T-helper 2 cell treated with Interferon-gamma antibody and Interleukin-4, amounts not matched to agents 100 ng/mL and 5 ng/mL, for 36 hours (primary cell): ENCODE results near the gene PYHIN1. TPM values are rescaled to one million over a fixed set of nuclear protein-coding genes. Genes with fewer than 3 reads are reported as not detected.

Source experiments
- intact Hi-C: fragments of 100-400 bp; cut with micrococcal nuclease; formaldehyde crosslinking; loops from one replicate; pipeline ENCODE4 v1.15.1; 2023
- total RNA-seq: library from RNA; stranded (reverse); gene quantifications from 2 replicates; pipeline ENCODE4 v1.2.3, GENCODE V29; 2022

PYHIN1 gene
- total RNA-seq, 1 donor from 2014 or later = 32.8 TPM

DNA sequence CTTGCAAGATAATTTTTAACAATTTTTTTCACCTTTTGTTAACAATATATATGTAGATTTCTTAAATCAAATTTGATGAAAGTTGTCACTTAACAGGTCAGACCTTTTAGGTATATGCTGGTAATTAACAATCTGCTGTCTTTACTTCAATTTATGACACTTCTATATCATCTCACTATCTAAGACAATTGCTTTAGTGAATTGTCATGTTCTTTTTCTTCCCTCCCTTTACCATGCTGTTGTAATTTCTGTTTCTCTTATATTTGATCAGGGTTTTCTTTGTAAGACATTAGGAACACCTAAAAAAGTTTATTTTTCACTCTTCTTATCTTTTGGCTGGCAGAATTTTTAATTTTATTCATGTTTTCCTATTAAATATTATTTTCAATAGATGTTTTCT, 80.4 kb downstream of the PYHIN1 start:
- intact Hi-C loops = loop anchor here (2.0 to 10.0 kb wide), 4 partner anchors 41 to 1877 kb away; partner anchors contain the start of genes DCAF8 and ETV3

DNA sequence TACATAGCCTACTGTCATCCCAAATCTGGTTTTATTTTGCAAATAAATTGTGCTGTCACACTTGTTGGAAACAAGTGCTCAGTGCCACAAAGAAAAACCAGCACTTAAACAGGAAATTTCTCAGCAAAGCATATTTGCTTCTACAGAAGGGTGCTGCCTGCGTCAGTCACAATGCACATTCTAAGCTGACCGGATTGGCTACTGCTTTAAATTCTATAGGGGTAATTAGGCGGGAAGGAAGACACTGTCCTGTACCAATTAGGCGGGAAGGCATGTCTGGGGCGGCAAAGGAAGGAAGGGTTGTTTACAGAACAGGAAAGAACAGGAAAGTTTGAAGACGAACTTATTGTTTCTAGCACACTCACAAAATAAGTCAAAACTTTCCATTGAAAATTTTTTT, 81.1 kb downstream of the PYHIN1 start:
- intact Hi-C loops = loop anchor here (2.0 to 10.0 kb wide), 3 partner anchors 40 to 1878 kb away; partner anchors contain the start of genes DCAF8 and ETV3

DNA sequence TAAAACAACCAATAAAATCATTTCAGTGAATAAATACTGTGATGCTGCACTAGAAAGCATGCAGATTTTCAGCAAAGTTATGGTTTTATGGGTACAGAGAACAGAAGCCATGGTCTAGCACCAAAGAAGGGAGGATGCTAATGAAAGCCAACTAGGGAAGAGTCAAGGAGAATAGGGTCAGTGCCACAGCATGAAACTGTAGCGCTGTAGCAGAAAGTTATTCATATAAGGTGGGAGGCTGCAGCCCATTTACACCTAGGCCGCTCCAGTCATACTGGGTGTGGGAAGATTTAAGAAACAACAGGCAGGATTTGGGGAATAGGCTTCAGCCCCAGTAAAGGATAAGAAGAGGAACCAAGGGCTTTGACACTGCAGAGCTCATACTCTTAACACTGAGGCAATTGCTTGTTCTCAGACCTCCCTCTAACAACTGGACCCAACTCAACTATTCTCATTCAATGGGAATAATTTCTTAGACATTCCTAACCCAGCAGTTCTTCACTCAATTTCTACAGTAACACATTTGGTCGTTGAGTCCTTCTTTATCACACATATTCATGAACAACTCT, 82.7 kb downstream of the PYHIN1 start:
- intact Hi-C loops = loop anchor here (1.0 to 10.0 kb wide), 4 partner anchors 15 to 1879 kb away; partner anchors contain the start of genes DCAF8 and ETV3

DNA sequence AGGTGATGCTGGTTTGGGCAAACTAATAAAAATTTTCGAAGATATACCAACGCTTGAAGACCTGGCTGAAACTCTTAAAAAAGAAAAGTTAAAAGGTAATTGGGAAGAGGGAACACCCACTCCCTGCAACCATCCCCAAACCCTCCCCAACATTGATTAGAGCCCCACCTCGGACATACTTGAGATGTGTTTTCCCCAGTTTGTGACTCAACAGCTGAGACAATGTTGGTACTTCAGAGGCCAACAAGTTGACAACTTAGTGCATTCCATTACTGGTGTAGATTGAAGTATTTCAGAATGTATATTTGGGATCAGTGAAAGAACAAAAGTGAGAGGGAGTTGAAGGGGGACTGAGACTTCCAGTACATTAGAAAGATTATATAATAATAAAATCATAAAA, 83.5 kb downstream of the PYHIN1 start:
- intact Hi-C loops = loop anchor here (1.0 to 10.0 kb wide), 4 partner anchors 14 to 1880 kb away; partner anchors contain the start of genes DCAF8 and ETV3

DNA sequence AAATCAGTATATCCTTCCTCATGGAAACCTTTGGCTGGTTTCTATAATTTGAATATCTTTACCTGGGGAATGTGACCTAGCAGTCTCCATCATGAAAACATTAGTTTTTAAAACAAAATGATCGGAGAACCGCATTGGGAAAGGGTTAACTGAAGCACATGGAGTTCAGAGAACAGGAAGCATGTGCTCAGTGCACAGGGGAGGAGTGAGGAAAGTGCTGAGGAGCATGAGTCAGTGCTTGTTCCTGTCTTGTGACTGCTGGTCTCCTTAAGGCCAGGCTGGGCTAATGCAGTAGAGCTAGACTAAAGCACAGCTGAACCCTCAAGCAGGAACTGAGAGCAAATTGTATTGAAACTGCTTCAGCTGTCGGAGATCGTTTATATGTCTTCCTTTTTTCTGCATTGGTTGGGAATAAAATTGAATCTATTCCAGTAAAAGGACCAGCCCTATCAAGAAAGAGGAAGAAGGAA, 84.1 kb downstream of the PYHIN1 start:
- intact Hi-C loops = loop anchor here (2.0 to 10.0 kb wide), 2 partner anchors 13 to 1881 kb away; partner anchors contain the start of gene ETV3

DNA sequence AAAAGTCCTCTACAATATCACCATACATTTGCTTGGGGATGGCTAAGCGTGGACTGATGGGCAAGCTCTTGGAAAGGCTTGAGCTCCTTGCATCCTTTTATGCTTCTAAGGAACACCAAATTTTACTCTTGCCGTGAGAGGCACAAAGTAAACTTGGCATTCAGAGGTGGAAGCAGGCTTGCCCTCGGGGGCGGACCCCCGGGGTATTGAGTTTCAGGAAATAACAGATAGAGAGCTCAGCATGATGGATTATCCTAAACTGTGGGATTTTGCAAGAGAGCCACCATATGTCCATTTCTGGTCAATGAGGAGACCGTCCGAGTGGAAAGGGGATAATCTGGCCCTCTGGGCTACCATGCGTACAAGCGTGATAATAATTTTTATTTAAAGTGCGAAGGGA, 92.4 kb downstream of the PYHIN1 start:
- intact Hi-C loops = no loop called here

DNA sequence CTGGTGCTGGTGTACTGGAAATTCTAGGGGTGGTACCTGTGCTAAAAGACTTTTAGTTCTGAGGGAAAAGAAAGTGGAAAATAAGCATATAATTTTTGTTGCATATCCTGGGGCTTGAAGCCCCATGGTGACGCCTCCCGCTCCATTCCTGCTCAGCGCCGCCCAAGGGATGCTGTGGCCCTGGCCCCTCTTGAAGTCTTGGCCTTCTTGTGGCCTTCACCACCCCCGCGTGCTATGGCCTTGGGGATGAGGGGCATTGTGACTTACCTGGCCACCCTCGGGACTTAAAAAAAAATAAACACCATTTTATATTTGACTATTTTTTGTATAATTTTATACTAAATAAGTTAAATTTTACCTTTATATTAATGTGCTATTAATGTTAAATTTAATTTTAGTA, 93.7 kb downstream of the PYHIN1 start:
- intact Hi-C loops = no loop called here

Other genes starting within 250 kb of the PYHIN1 start
- not detected in 2 replicates for gene SPTA1, start 244.8 kb upstream of the PYHIN1 start, total RNA-seq
- gene OR6K2, start 230.9 kb upstream of the PYHIN1 start, total RNA-seq = not detected in 2 replicates
- not detected in 2 replicates for gene OR6K3, start 210.8 kb upstream of the PYHIN1 start, total RNA-seq
- gene OR6K6, start 176.8 kb upstream of the PYHIN1 start, total RNA-seq = not detected in 2 replicates
- gene OR6N1, start 159.4 kb upstream of the PYHIN1 start, total RNA-seq = not detected in 2 replicates
- gene OR6N2, start 150.3 kb upstream of the PYHIN1 start, total RNA-seq = not detected in 2 replicates
- not detected in 2 replicates for gene MNDA, start 100.2 kb upstream of the PYHIN1 start, total RNA-seq
- 262 and 265 TPM in 2 replicates for gene IFI16, start 78.4 kb downstream of the PYHIN1 start, total RNA-seq
- 11.4 and 12.1 TPM in 2 replicates for gene AIM2, start 145.2 kb downstream of the PYHIN1 start, total RNA-seq
- not detected in 2 replicates for gene CADM3, start 240.1 kb downstream of the PYHIN1 start, total RNA-seq